ENCODE results near the gene AOX1. TPM values are rescaled to one million over a fixed set of nuclear protein-coding genes. Genes with fewer than 3 reads are reported as not detected.

AOX1 gene
- polyA plus RNA-seq, 1 experiment: 10.2 TPM

DNA sequence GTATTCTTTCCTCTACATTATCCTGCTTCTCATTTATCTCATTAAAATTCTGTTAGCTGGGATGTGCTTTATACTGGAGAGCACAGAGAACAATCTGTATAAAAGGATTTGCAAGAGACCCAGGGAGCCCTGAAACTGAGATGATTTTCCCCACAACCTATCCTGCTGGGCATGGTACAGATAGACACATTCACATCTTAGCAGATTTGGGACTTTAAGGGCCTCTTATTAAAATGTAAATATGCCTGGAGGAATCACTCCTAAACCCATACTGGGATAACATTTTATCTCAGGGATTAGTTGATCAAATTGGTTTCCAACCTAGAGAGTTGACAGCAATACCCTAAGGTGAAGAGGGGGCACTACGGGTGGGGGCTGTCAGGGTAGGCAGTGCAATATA, 45.5 kb downstream of the AOX1 start:
- ChIA-PET CTCF (interaction anchor here (0.6 kb wide), 1 partner anchor 106 kb away, joined by 3 read pairs; no protein-coding TSS in a partner anchor), POLR2A (no interaction called here)
- H3K27me3 ChIP-seq (ENCODE audit: control insufficient read depth, insufficient read depth, low read length): no peaks in the 10 kb centered on the region
- DNase-seq (ENCODE audit: low read depth): no peak
- H3K36me3 ChIP-seq (ENCODE audit: control insufficient read depth, insufficient read depth, low read length): 0 out of 2 replicates have a peak, but pooled peaks cover 2% of the 10 kb centered on the region
- no peak overlapping the region for H3K4me3 ChIP-seq (ENCODE audit: low read depth, low read length)
- TF ChIP-seq, protein P1, sequence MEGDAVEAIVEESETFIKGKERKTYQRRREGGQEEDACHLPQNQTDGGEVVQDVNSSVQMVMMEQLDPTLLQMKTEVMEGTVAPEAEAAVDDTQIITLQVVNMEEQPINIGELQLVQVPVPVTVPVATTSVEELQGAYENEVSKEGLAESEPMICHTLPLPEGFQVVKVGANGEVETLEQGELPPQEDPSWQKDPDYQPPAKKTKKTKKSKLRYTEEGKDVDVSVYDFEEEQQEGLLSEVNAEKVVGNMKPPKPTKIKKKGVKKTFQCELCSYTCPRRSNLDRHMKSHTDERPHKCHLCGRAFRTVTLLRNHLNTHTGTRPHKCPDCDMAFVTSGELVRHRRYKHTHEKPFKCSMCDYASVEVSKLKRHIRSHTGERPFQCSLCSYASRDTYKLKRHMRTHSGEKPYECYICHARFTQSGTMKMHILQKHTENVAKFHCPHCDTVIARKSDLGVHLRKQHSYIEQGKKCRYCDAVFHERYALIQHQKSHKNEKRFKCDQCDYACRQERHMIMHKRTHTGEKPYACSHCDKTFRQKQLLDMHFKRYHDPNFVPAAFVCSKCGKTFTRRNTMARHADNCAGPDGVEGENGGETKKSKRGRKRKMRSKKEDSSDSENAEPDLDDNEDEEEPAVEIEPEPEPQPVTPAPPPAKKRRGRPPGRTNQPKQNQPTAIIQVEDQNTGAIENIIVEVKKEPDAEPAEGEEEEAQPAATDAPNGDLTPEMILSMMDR (IDR thresholded peaks at IDR 0.05; ENCODE audit: insufficient read depth, low read depth, low read length): no peak

DNA sequence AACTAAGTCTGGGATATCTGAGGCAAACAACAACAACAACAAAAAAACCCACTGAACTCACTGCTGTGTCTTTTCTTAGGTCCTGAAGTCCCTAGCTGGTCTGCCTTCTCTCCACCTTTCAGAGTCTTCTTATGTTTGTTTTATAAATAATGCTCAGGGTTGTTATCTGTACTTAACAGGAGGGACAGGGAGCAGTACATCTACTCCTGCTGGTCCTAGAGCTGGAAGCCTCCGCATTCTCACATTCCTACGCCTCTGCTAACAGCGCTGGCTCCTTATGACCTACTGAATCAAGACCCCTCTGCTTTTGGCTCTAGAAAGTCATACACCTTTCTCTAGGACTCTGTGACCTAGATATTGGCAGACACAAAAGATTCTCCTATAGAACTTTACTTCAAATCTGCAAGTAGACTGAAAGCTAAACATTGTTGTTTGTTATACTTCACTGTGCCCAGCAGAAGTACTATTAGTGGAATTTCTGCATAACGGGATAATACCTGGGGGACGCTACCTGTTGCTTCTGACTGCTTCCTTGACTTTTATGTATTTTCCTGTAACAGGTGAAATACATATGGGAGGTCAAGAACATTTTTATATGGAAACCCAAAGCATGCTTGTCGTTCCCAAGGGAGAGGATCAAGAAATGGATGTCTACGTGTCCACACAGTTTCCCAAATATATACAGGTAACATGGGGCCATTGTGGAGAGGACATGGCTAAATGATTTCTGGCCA, 48.6 kb downstream of the AOX1 start:
- 0 out of 2 replicates have a peak, but pooled peaks cover 3% of the 10 kb centered on the region for H3K36me3 ChIP-seq (ENCODE audit: control insufficient read depth, insufficient read depth, low read length)
- ChIA-PET POLR2A (no interaction called here), CTCF (interaction anchor here (0.9 kb wide), 1 partner anchor 9 kb away, joined by 3 read pairs; no protein-coding TSS in a partner anchor)
- no peak for DNase-seq (ENCODE audit: low read depth)
- TF ChIP-seq, protein P1 (IDR thresholded peaks at IDR 0.05; ENCODE audit: insufficient read depth, low read depth, low read length): no peak
- H3K27me3 ChIP-seq (ENCODE audit: control insufficient read depth, insufficient read depth, low read length): no peaks in the 10 kb centered on the region
- no peak overlapping the region for H3K4me3 ChIP-seq (ENCODE audit: low read depth, low read length)

DNA sequence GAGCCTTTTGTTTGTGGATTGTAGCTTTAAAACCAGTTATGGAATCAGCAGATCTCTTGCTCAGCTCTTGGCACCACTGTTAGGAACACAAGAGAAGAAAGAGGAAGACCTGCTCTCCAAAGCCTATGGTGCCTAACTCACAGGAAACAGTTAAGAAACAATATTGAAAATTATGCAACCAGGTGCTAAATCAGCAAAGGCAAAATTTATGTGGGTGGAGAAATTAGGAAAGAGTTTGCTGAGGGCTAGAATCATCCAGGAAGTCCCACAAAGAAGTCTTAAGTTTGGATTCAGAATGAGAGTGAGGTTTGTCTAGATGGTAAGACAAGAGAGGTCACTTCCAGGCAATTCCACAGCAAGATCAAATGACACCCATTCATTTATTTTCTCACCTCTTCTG, 49.4 kb downstream of the AOX1 start:
- DNase-seq (ENCODE audit: low read depth): no peak

DNA sequence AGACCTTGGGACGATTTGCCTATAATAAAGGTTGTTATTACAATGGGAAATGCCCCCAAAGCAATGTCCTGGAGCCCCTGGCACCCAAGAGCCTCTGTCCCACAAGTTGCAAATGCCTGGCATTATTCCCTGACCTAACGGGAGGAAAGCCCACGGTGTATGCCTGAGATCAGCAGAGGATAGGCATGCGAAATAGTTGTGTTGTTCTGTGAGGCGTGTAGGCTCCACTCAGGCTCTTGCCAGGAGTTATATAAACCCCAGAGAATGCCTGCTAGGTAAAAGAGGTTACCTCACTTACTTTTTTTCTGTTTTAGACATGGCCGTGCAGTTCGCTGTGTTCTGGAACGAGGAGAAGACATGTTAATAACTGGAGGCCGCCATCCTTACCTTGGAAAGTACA, 52.1 kb downstream of the AOX1 start:
- Histone ChIP-seq H3K27me3 (ENCODE audit: control insufficient read depth, insufficient read depth, low read length) (no peaks in the 10 kb centered on the region), H3K36me3 (ENCODE audit: control insufficient read depth, insufficient read depth, low read length) (peaks cover 3% of the 10 kb centered on the region; the same call in 1 of the 2 replicates), H3K4me3 (ENCODE audit: low read depth, low read length) (no peak overlapping the region)
- CTCF ChIA-PET: no interaction called here
- TF ChIP-seq, protein P1 (IDR thresholded peaks at IDR 0.05; ENCODE audit: insufficient read depth, low read depth, low read length): no peak
- POLR2A ChIA-PET: no interaction called here
- DNase-seq (ENCODE audit: low read depth): no peak

More for the DNA sequence above, 49.4 kb downstream of the AOX1 start:
- H3K27me3 ChIP-seq (ENCODE audit: control insufficient read depth, insufficient read depth, low read length): no peaks in the 10 kb centered on the region
- H3K4me3 ChIP-seq (ENCODE audit: low read depth, low read length): no peak overlapping the region
- ChIA-PET CTCF (no interaction called here), POLR2A (no interaction called here)
- TF ChIP-seq, protein P1 (IDR thresholded peaks at IDR 0.05; ENCODE audit: insufficient read depth, low read depth, low read length): no peak
- H3K36me3 ChIP-seq (ENCODE audit: control insufficient read depth, insufficient read depth, low read length): 0 out of 2 replicates have a peak, but pooled peaks cover 3% of the 10 kb centered on the region

DNA sequence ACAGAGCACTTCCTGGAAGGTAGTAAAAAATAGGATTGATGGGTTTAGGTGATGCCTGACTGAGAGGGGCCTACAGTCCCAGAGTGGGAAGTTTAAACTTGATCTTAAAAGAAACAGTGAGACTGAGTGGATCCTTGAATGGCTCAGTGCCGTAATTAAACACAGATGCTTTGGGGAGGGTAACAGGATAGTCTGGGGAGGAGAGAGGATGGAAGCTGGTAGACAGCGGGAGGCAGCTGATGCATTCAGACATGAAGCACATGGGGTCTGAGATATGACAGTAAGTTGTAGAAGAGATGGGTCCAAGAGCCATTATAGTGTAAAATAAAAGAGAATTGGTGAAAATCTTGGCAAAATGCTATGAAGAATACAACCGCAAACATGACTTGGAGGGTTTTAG, 54.4 kb downstream of the AOX1 start:
- CTCF ChIA-PET: no interaction called here

More for the DNA sequence above, 54.4 kb downstream of the AOX1 start:
- TF ChIP-seq, protein P1 (IDR thresholded peaks at IDR 0.05; ENCODE audit: insufficient read depth, low read depth, low read length): no peak
- Histone ChIP-seq H3K36me3 (ENCODE audit: control insufficient read depth, insufficient read depth, low read length) (peaks cover 3% of the 10 kb centered on the region; the same call in 1 of the 2 replicates), H3K4me3 (ENCODE audit: low read depth, low read length) (no peak overlapping the region), H3K27me3 (ENCODE audit: control insufficient read depth, insufficient read depth, low read length) (no peaks in the 10 kb centered on the region)
- POLR2A ChIA-PET: no interaction called here
- DNase-seq (ENCODE audit: low read depth): no peak
